Activated CD8-positive, alpha-beta T cell treated with anti-CD3 and anti-CD28 coated beads for 36 hours (primary cell): Measurements from ENCODE around the gene DCD. TPM values are rescaled to one million over a fixed set of nuclear protein-coding genes. Genes with fewer than 3 reads are reported as not detected.

Experiments
- ATAC-seq: fragments of 200-7000 bp; cut with Tn5 transposase; one replicate; pipeline ENCODE4 v1.10.0; 2021; ENCODE audit warnings: mild to moderate bottlenecking, moderate library complexity
- CTCF ChIA-PET: fragments of 350-600 bp; sonication (Branson Sonifier 250); formaldehyde crosslinking; loops from one replicate; lab custom pipeline; 2021; ENCODE audit warnings: antibody characterized with exemption; lab: Charles Lee
- POLR2A ChIA-PET: fragments of 350-600 bp; sonication (Branson Sonifier 250); formaldehyde crosslinking; loops from one replicate; lab custom pipeline; 2021; ENCODE audit warnings: antibody characterized with exemption; lab: Charles Lee
- DNase-seq: peaks from one replicate; pipeline ENCODE4 v3.0.0-alpha.2; 2020
- H3K27ac Mint-ChIP-seq: one replicate; pipeline ENCODE4 v1.8.0; 2021; ENCODE audit warnings: mild to moderate bottlenecking, mixed read lengths
- H3K27me3 Mint-ChIP-seq: one replicate; pipeline ENCODE4 v1.8.0; 2021; ENCODE audit warnings: mixed read lengths
- H3K36me3 Mint-ChIP-seq: one replicate; pipeline ENCODE4 v1.8.0; 2021; ENCODE audit warnings: low read depth, mixed read lengths
- H3K4me1 Mint-ChIP-seq: one replicate; pipeline ENCODE4 v1.8.0; 2021; ENCODE audit warnings: low read depth, mixed read lengths
- H3K4me3 Mint-ChIP-seq: one replicate; pipeline ENCODE4 v1.8.0; 2021; ENCODE audit warnings: mild to moderate bottlenecking, moderate library complexity, mixed read lengths
- H3K9me3 Mint-ChIP-seq: one replicate; pipeline ENCODE4 v1.8.0; 2021; ENCODE audit warnings: mixed read lengths
- intact Hi-C: fragments of 100-400 bp; cut with micrococcal nuclease; formaldehyde crosslinking; loops from one replicate; pipeline ENCODE4 v1.10.0; 2022
- total RNA-seq, 2 experiments: library from RNA; stranded (reverse); gene quantifications; one replicate each; pipeline ENCODE4 v1.2.3, GENCODE V29; 2021
- TF ChIP-seq, protein P1 (sequence below): fragments of 200-600 bp; IDR thresholded peaks from one replicate; pipeline ENCODE4 v1.8.0; 2022; ENCODE audit warnings: antibody characterized with exemption, mild to moderate bottlenecking

DCD gene
- total RNA-seq, 2 experiments from 2014 or later, result not detected

- Mint-ChIP-seq H3K27me3 (no peaks in the 10 kb centered on the region), H3K9me3 (no peaks in the 10 kb centered on the region), H3K27ac (no peak overlapping the region), H3K4me1 (peaks cover 5% of the 10 kb centered on the region), H3K4me3 (no peak overlapping the region), H3K36me3 (no peaks in the 10 kb centered on the region)
- intact Hi-C loops, result no loop called here
- DNase-seq, result no peak
- ChIA-PET POLR2A (no interaction called here), CTCF (interaction anchor here (1.4 to 4.1 kb wide), 5 partner anchors 10 to 465 kb away, joined by 5 to 21 read pairs (median 11); no protein-coding TSS in a partner anchor)
- TF ChIP-seq, protein P1, sequence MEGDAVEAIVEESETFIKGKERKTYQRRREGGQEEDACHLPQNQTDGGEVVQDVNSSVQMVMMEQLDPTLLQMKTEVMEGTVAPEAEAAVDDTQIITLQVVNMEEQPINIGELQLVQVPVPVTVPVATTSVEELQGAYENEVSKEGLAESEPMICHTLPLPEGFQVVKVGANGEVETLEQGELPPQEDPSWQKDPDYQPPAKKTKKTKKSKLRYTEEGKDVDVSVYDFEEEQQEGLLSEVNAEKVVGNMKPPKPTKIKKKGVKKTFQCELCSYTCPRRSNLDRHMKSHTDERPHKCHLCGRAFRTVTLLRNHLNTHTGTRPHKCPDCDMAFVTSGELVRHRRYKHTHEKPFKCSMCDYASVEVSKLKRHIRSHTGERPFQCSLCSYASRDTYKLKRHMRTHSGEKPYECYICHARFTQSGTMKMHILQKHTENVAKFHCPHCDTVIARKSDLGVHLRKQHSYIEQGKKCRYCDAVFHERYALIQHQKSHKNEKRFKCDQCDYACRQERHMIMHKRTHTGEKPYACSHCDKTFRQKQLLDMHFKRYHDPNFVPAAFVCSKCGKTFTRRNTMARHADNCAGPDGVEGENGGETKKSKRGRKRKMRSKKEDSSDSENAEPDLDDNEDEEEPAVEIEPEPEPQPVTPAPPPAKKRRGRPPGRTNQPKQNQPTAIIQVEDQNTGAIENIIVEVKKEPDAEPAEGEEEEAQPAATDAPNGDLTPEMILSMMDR, result no peak
- ATAC-seq, result no peak
Observed at GRCh38 chr12:54606556-54606955, 41.6 kb downstream of the DCD start.

GRCh38 chr12:54605138-54605970 lies 42.8 kb downstream of the DCD start:
- H3K36me3 Mint-ChIP-seq, result no peaks in the 10 kb centered on the region
- ChIA-PET CTCF (interaction anchor here (0.7 to 4.1 kb wide), 9 partner anchors 9 to 467 kb away, joined by 3 to 21 read pairs (median 5); no protein-coding TSS in a partner anchor), POLR2A (no interaction called here)
- TF ChIP-seq, protein P1, result no peak
- intact Hi-C loops, result no loop called here
- DNase-seq, result no peak
- H3K9me3 Mint-ChIP-seq, result no peaks in the 10 kb centered on the region
- no peak for ATAC-seq
- no peaks in the 10 kb centered on the region for H3K27me3 Mint-ChIP-seq
- H3K27ac Mint-ChIP-seq, result no peak overlapping the region
- no peak overlapping the region for H3K4me3 Mint-ChIP-seq
- H3K4me1 Mint-ChIP-seq, result peaks cover 5% of the 10 kb centered on the region

- POLR2A ChIA-PET, result no interaction called here
- CTCF ChIA-PET, result interaction anchor here (0.7 to 4.1 kb wide), 10 partner anchors 8 to 467 kb away, joined by 3 to 16 read pairs (median 4); no protein-coding TSS in a partner anchor
- Mint-ChIP-seq H3K9me3 (no peaks in the 10 kb centered on the region), H3K4me3 (no peak overlapping the region), H3K4me1 (peaks cover 5% of the 10 kb centered on the region), H3K27ac (no peak overlapping the region), H3K27me3 (no peaks in the 10 kb centered on the region), H3K36me3 (no peaks in the 10 kb centered on the region)
- intact Hi-C loops, result no loop called here
- TF ChIP-seq, protein P1, result no peak
- no peak for DNase-seq
- ATAC-seq, result no peak
Observed at GRCh38 chr12:54604436-54604835, 43.7 kb downstream of the DCD start.

DNA sequence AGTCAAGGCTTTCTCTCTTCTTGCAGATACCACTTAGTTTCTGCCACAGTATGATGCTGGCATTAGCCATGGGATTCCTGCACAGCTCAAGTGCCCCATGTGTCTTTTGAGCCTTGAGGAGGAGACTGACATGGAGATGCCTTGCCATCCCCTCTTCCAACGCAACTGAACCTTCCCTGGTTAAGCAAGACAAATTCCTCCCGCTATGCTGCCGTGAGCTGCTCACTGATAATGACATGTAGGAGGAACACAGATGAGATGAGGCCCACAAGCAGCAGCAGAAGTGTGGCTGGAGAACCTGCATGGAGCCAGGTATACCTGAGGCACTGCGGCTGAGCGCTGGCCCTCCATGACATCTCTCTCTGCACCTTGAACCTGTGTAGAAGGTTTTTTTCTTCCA lies 44.3 kb downstream of the DCD start:
- Mint-ChIP-seq H3K36me3 (no peaks in the 10 kb centered on the region), H3K9me3 (no peaks in the 10 kb centered on the region), H3K27me3 (peaks cover 2% of the 10 kb centered on the region), H3K27ac (no peak overlapping the region), H3K4me1 (peaks cover 5% of the 10 kb centered on the region), H3K4me3 (no peak overlapping the region)
- ATAC-seq (no peak), DNase-seq (no peak)
- POLR2A ChIA-PET, result no interaction called here
- CTCF ChIA-PET, result interaction anchor here (1.3 to 4.1 kb wide), 6 partner anchors 8 to 468 kb away, joined by 3 to 12 read pairs (median 5); no protein-coding TSS in a partner anchor
- intact Hi-C loops, result no loop called here
- TF ChIP-seq, protein P1, result no peak
